GM12801 (cell line): ENCODE measurements around the gene CUTC.

Experiments used
- CTCF ChIP-seq: IDR thresholded peaks from one replicate; pipeline ENCODE4 v1.5.1; 2011; ENCODE audit warnings: control low read depth; ENCODE audit not compliant: insufficient read length; ENCODE audit errors: extremely low read depth

CUTC gene

GRCh38 chr10:99731306-99732032 lies 565 bp upstream of the CUTC start:
- no peak for TF ChIP-seq CTCF

- TF ChIP-seq CTCF, result no peak
Measured at GRCh38 chr10:99733366-99733765, 1.3 kb downstream of the CUTC start.

GRCh38 chr10:99740260-99740659 lies 8.2 kb downstream of the CUTC start:
- TF ChIP-seq CTCF, result no peak

GRCh38 chr10:99740933-99741559 lies 9.0 kb downstream of the CUTC start:
- TF ChIP-seq CTCF, result no peak

GRCh38 chr10:99742254-99742653 lies 10.2 kb downstream of the CUTC start:
- no peak for TF ChIP-seq CTCF

GRCh38 chr10:99742701-99743100 lies 10.7 kb downstream of the CUTC start:
- TF ChIP-seq CTCF, result no peak

GRCh38 chr10:99743841-99744240 lies 11.8 kb downstream of the CUTC start:
- no peak for TF ChIP-seq CTCF
